ENCODE data around the gene JAM3.

DNA sequence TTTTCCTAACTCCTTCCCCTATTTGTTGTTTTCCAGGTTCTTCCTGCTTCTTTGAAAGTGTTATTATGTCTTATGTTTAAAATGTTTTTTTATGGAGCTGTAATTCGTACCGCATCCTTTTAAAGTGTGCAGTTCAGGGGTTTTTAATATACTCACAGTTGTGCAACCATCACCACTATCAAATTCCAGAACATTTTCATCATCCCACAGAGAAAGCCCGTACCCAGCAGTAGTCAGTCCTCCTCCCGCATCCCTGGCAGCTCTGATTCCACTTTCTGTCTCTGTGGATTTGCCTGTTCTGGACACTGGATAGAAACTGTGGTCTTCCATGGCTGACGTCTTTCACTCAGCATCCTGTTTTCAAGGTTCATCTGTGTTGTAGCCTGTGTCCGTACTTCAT, 73.7 kb downstream of the JAM3 start:
- TF ChIP-seq, protein P1, sequence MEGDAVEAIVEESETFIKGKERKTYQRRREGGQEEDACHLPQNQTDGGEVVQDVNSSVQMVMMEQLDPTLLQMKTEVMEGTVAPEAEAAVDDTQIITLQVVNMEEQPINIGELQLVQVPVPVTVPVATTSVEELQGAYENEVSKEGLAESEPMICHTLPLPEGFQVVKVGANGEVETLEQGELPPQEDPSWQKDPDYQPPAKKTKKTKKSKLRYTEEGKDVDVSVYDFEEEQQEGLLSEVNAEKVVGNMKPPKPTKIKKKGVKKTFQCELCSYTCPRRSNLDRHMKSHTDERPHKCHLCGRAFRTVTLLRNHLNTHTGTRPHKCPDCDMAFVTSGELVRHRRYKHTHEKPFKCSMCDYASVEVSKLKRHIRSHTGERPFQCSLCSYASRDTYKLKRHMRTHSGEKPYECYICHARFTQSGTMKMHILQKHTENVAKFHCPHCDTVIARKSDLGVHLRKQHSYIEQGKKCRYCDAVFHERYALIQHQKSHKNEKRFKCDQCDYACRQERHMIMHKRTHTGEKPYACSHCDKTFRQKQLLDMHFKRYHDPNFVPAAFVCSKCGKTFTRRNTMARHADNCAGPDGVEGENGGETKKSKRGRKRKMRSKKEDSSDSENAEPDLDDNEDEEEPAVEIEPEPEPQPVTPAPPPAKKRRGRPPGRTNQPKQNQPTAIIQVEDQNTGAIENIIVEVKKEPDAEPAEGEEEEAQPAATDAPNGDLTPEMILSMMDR (IDR thresholded peaks at IDR 0.05), result no peak
- no peak for TF ChIP-seq EZH2 (IDR thresholded peaks at IDR 0.05; ENCODE audit: borderline replicate concordance, insufficient read depth, low read depth, low read length, poor library complexity, severe bottlenecking)

Measured in B cell (primary cell).